NB4 (cell line): Measurements from ENCODE around the gene CACNA2D3.

Experiments used
- DNase-seq: peaks from one replicate; pipeline ENCODE4 v3.0.0; 2010; ENCODE audit warnings: low read depth
- H3K4me3 ChIP-seq: one replicate; pipeline ENCODE4 v1.5.1; 2011; ENCODE audit warnings: mild to moderate bottlenecking, low read depth, low read length, moderate library complexity
- MAX ChIP-seq: IDR thresholded peaks from 2 replicates; pipeline ENCODE4 v1.6.1; 2011; ENCODE audit warnings: low read depth, low read length
- MYC ChIP-seq: IDR thresholded peaks from 2 replicates; pipeline ENCODE4 v1.6.1; 2011; ENCODE audit warnings: low read depth, low read length
- POLR2A ChIP-seq: IDR thresholded peaks from 2 replicates; pipeline ENCODE4 v1.6.1; 2011; ENCODE audit warnings: mild to moderate bottlenecking; ENCODE audit not compliant: insufficient read length; ENCODE audit errors: extremely low read depth
- TF ChIP-seq, protein P1 (sequence below): IDR thresholded peaks from one replicate; pipeline ENCODE4 v1.5.1; 2012; ENCODE audit warnings: low read depth, low read length

Gene CACNA2D3

DNA sequence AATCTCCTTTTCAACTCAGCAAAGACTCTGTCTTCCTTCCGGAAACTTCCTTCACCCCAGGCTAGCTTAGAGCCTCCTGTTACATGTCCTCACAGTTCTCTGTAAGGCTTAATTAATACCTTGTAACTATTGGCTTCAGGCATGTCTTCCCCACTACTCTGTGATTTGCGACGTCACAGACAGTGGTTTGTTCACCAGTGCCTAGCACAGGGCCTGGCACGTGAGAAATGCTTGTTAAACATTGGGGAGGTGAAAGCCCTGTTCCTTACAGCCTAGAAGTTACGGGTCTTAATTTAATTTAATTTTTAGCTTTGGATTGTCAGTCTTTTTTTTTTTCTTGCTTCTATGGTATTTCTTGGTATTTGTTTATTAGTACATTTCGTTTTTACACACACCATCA lies 36.4 kb upstream of the CACNA2D3 start:
- no peak for TF ChIP-seq POLR2A
- TF ChIP-seq MYC = no peak
- DNase-seq = no peak
- no peak overlapping the region for H3K4me3 ChIP-seq

DNA sequence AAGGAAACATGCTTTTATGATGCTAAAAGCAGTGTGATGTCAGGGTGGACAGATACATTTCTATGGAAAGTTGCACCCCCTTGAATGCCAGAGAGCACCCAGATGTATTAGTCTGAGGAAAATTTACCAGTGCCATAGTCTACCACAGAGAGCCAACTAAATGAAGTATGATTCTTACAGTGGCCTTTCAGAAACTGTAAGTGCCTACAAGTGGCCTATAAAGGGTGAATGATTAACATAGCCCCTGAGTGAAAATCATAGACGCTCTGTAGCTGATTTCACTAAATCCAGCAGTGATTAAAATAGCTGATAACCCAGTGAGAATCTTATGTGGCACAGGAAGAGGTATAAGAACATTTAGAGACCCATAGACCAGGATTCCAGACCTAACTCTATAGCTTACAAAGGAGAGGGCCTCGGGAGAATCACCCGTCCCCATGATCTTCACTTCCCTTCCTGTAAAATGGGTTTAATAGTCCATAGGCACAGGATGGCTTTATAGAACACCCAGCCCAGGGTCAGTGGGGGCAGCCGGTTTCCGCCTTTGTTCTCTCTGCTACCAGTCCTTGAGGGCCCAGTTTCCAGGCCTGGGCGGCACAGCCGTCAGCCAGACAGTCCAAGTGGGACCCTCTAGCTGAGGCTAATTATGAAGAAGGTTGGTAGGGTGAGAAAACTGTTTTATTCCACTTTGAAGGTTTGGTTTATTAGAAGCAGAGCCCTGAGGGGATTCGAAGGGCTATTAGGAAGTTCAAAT lies 35.5 kb upstream of the CACNA2D3 start:
- H3K4me3 ChIP-seq = no peak overlapping the region
- TF ChIP-seq, protein P1, sequence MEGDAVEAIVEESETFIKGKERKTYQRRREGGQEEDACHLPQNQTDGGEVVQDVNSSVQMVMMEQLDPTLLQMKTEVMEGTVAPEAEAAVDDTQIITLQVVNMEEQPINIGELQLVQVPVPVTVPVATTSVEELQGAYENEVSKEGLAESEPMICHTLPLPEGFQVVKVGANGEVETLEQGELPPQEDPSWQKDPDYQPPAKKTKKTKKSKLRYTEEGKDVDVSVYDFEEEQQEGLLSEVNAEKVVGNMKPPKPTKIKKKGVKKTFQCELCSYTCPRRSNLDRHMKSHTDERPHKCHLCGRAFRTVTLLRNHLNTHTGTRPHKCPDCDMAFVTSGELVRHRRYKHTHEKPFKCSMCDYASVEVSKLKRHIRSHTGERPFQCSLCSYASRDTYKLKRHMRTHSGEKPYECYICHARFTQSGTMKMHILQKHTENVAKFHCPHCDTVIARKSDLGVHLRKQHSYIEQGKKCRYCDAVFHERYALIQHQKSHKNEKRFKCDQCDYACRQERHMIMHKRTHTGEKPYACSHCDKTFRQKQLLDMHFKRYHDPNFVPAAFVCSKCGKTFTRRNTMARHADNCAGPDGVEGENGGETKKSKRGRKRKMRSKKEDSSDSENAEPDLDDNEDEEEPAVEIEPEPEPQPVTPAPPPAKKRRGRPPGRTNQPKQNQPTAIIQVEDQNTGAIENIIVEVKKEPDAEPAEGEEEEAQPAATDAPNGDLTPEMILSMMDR = no peak
- TF ChIP-seq POLR2A (no peak), MYC (no peak), MAX (no peak)
- no peak for DNase-seq

- no peak for TF ChIP-seq MYC
- TF ChIP-seq, protein P1 = no peak
- no peak for TF ChIP-seq MAX
- no peak for TF ChIP-seq POLR2A
- no peak for DNase-seq
- H3K4me3 ChIP-seq = no peak overlapping the region
These were observed 34.6 kb upstream of the CACNA2D3 start for GRCh38 chr3:54087581-54088410.

DNA sequence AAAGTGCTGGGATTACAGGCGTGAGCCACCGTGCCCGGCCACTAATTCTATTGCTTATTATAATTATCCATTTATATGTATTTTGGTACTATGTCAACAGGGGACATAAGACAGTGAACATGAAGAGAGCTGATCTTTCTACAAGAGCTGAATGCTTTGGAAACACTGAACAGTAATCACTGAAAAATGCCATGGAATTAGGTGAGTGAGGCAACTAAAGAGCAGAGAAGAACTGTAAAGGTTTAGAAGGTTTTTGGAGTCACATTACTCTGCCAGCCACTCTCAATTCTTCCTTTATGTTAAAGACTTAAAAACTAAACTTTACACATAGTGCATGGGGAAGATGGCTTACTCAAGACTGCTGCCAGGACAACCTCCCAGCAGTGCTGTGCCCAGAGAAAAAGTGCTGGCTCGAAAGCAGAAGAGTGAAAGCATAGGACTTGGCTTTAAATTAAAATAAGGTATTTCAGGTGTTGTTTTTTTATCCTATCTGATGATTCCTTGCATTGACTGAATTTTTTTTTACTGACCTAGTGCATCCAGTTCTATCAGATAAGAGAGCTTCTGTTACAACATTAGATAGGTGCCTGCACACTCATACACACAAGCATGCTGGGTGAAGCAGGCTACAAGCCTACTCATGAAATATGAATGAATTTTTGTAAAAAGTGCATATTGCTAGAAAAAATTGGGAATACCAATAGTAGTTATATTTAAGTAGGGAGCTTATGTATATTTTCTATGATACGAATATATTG lies 28.7 kb upstream of the CACNA2D3 start:
- no peak for DNase-seq
- no peak overlapping the region for H3K4me3 ChIP-seq
- TF ChIP-seq, protein P1 = no peak
- TF ChIP-seq MYC (no peak), MAX (no peak), POLR2A (no peak)

DNA sequence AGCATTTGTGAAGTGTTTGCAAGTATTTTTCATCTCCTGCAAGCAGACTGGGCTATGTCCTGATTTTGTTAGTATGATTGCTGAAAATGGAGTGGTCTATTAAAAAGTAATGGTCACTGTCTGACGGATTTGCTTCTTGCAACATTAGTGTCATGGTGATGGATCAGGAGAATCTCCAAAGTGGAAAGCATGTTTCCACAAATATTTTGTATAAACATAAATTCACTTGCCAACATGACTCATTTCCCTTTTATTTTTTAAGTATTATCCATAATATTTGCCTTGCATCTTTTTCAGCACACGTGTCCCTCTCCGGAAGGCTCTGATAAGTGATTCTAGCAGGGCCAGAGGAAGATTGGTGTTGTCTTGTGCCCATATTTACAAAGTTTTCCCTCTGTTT lies 27.4 kb upstream of the CACNA2D3 start:
- no peak for DNase-seq
- H3K4me3 ChIP-seq = no peak overlapping the region
- no peak for TF ChIP-seq MYC
- TF ChIP-seq, protein P1 = no peak
- no peak for TF ChIP-seq MAX
- no peak for TF ChIP-seq POLR2A
